Measurements from ENCODE around the gene CPPED1.
A peak's percentile ranks its signal among the peaks of the same experiment; 100 is the strongest.

The CPPED1 gene

GRCh38 chr16:12729448-12729847 is 74.2 kb downstream of the CPPED1 start:
- no peak for DNase-seq

- DNase-seq: no peak
These were observed 75.2 kb downstream of the CPPED1 start for GRCh38 chr16:12728469-12728868.

GRCh38 chr16:12724226-12724625 is 79.5 kb downstream of the CPPED1 start:
- no peak for DNase-seq

GRCh38 chr16:12723681-12724080 is 80.0 kb downstream of the CPPED1 start:
- DNase-seq: no peak

- no peak for DNase-seq
These were observed 81.8 kb downstream of the CPPED1 start for GRCh38 chr16:12721841-12722421.

- peak; percentile 21 to 46 for DNase-seq
These were observed 83.7 kb downstream of the CPPED1 start for GRCh38 chr16:12719972-12720371.

GRCh38 chr16:12716658-12717057 is 87.0 kb downstream of the CPPED1 start:
- DNase-seq: no peak

- no peak for DNase-seq
These were observed 93.9 kb downstream of the CPPED1 start for GRCh38 chr16:12709807-12710206.

GRCh38 chr16:12708266-12708665 is 95.4 kb downstream of the CPPED1 start:
- DNase-seq: no peak

GRCh38 chr16:12706628-12707027 is 97.1 kb downstream of the CPPED1 start:
- no peak for DNase-seq

- DNase-seq: no peak
These were observed 99.1 kb downstream of the CPPED1 start for GRCh38 chr16:12704492-12705111.

- DNase-seq: no peak
These were observed 99.8 kb downstream of the CPPED1 start for GRCh38 chr16:12703935-12704334.

GRCh38 chr16:12700161-12700560 is 103.5 kb downstream of the CPPED1 start:
- DNase-seq: no peak

GRCh38 chr16:12699161-12699560 is 104.5 kb downstream of the CPPED1 start:
- no peak for DNase-seq

- no peak for DNase-seq
These were observed 106.2 kb downstream of the CPPED1 start for GRCh38 chr16:12697437-12697836.

GRCh38 chr16:12695454-12695853 is 108.2 kb downstream of the CPPED1 start:
- DNase-seq: no peak

GRCh38 chr16:12690024-12690423 is 113.7 kb downstream of the CPPED1 start:
- DNase-seq: no peak

- no peak for DNase-seq
These were observed 114.5 kb downstream of the CPPED1 start for GRCh38 chr16:12688951-12689850.

- DNase-seq: peak; percentile 9 to 17
These were observed 117.9 kb downstream of the CPPED1 start for GRCh38 chr16:12685806-12686205.

GRCh38 chr16:12682432-12683165 is 121.1 kb downstream of the CPPED1 start:
- no peak for DNase-seq

- DNase-seq: no peak
These were observed 122.0 kb downstream of the CPPED1 start for GRCh38 chr16:12681653-12682052.

GRCh38 chr16:12680531-12680930 is 123.2 kb downstream of the CPPED1 start:
- DNase-seq: no peak

GRCh38 chr16:12679660-12680272 is 123.9 kb downstream of the CPPED1 start:
- DNase-seq: no peak

Data from hippocampal formation (tissue), 2 donors.